Activated CD4-positive, alpha-beta T cell treated with anti-CD3 and anti-CD28 coated beads, Interleukin-2, amount 50 U/mL, for 16 hours (primary cell): ENCODE measurements around the gene ODAD4.
"Not testable (repeated sequence)": the region's sequence is repeated elsewhere in the genome, so short reads cannot be mapped to it uniquely, and the experiment has no call there.

ENCODE experiments used
- DNase-seq: peaks from one replicate; pipeline ENCODE4 v3.0.0-alpha.2; 2020

The ODAD4 gene

GRCh38 chr17:41914358-41914766 is 16.1 kb upstream of the ODAD4 start:
- no peak for DNase-seq

GRCh38 chr17:41915020-41915419 is 15.4 kb upstream of the ODAD4 start:
- no peak for DNase-seq

- no peak for DNase-seq
Measured at GRCh38 chr17:41915566-41915965, 14.9 kb upstream of the ODAD4 start.

DNA sequence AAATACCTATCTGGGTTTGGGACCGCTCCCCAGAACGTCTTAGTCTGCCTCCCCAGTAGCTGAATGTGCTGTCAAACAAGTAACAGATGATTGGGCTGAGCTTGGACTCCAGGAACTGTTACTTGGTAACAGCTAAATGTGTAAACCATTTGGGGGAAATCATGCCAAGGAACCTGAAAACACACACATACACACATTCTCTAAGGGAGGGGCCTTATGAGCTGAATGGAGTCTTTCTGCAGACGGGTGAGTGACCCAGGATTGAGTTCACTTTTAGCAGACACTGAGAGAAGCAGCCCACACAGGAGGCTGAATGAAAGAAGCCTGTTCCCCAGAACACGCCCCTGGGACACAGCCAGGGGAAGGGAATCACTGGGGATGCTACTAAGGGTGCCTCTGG is 13.2 kb upstream of the ODAD4 start:
- peak; percentile 16 for DNase-seq

- peak; percentile 28 for DNase-seq
Measured at GRCh38 chr17:41917679-41918313, 12.6 kb upstream of the ODAD4 start.

DNA sequence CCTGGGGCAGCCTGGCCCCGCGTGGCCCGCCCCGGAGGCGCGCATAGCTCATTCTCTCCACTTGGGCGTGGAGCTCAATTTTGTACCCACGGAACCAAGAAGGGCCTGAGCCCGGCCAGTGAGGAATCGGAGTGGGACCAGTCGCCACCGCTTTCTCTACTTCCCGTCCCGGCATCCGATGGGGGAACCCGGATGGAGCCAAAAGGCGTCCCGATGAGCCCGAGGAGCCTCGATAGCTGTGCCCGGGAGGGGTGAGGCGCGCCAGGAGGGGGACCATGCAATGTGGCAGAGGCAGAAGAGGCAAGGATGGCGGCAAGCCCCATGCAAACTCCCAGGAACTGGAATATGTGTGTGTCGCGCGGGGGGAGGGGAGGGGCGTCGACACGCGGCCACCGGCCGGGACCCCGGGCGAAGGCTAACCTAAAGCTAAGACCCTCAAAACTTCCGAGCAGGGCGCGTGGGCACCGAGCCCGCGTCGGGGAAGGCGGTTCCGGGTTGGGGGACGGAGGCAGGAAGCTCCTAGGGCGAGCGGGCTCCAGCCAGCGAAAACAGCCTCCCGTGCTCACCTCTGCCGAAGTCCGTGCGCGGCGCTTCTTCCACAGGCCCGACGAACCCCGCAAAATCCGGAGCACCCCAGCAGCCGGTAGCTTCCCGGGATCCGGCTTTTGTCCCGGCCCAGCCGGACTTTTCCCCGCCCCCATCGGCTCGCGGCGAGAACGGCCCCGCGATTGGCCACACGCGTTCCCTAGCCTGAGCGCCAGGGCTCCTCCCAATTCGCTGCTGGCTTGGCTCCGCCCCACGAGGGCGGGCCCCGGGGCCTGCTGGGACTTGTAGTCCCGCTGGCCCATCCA is 11.9 kb upstream of the ODAD4 start, which contains the start of gene ACLY:
ACLY (minus strand) TSS at position 638 of the 851 bp plus-strand sequence. CDS start 5,078 bp downstream, outside the sequence.
- peak; percentile 98 for DNase-seq

DNA sequence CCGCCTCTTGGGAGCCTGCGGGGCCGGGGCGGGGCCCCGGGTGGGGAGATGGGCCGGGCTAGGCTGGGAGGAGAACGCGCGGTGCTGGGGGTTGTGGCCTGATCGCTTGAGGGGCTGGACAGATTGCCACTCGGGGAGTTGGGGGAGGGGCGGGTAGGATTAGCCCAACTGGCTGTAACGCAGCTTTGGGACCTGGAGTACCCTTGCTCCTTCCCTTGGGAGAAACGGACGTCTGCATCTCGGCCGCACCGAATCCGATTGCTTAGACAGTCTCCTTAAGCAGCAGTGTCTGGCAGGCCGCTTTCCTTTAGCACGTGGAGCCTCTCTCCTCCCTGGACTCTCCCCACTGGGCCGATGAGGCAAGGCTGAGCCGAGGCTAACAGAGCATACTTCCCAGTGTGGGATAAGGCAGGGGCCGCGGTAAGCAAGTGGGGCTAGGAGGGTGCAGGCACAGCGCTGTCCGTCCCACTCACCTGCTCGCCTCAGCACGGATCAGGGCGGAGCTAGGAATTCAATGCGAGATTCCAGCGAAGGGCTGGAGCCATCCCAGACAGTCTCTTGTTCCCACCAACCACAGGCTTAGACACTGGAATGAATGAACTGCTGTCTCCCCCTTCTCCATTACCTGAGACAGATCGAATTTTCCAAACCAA is 11.1 kb upstream of the ODAD4 start:
- DNase-seq: no peak

GRCh38 chr17:41919840-41920579 is 10.4 kb upstream of the ODAD4 start:
- DNase-seq: no peak

- DNase-seq: no peak
Measured at GRCh38 chr17:41920580-41920955, 9.8 kb upstream of the ODAD4 start.

DNA sequence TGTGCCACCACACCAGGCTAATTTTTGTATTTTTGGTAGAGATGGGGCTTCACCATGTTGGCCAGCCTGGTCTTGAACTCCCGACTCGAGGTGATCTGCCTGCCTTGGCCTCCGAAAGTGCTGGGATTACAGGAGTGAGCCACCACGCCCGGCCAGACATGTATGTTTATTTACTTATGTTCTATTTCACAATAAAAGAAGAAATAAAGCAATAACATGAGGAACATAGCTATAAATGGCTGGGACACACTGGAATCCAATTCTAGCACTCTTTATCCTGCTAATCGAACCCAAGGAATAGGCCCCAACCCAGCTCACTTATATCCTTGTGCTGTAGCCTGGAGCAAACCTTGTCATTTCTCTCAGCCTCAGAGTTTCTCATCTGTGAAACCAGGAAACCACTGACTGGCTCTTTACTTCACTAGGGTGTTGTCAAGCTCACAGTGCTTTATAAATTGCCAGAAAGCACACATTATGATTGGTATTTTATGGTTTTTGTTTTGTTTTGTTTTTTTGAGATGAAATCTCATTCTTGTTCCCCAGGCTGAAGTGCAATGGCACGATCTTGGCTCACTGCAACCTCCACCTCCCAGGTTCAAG is 4.3 kb upstream of the ODAD4 start:
- DNase-seq: no peak

GRCh38 chr17:41928693-41929251 is 1.6 kb upstream of the ODAD4 start:
- DNase-seq: no peak

DNA sequence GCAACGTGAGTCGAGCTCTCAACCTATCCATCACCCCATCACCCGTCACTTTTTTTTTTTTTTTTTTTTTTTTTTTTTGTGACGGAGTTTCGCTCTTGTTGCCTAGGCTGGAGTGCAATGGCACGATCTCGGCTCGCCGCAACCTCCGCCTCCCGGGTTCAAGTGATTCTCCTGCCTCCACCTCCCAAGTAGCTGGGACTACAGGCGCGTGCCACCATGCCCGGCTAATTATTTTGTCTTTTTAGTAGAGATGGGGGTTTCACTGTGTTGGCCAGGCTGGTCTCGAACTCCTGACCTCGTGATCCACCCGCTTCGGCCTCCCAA is 378 bp downstream of the ODAD4 start:
- not testable (repeated sequence) for DNase-seq

- DNase-seq: not testable (repeated sequence)
Measured at GRCh38 chr17:41931715-41932114, 1.3 kb downstream of the ODAD4 start.

GRCh38 chr17:41932816-41933389 is 2.5 kb downstream of the ODAD4 start:
- DNase-seq: peak; percentile 25

DNA sequence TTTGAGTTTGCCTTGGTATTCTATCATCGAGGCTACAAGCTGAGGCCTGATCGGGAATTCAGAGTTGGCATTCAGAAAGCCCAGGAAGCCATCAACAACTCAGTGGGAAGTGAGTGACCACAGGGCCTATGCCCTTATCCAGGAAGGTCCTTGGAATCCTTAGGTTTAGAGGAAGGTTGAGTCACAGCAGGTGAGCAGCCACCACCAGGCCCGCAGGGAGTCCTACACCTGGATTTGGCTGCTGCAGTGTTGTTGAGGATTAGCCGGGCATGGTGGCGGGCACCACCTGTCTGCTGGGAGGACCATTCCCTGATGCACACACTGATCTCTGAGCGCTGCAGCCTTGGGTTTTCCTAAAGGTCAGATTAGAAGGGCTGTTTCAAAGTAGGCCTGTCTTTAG is 5.2 kb downstream of the ODAD4 start:
- DNase-seq: no peak

GRCh38 chr17:41937970-41938954 is 7.8 kb downstream of the ODAD4 start:
- DNase-seq: no peak

- no peak for DNase-seq
Measured at GRCh38 chr17:41939044-41939692, 8.8 kb downstream of the ODAD4 start.

- no peak for DNase-seq
Measured at GRCh38 chr17:41939693-41940090, 9.3 kb downstream of the ODAD4 start.

DNA sequence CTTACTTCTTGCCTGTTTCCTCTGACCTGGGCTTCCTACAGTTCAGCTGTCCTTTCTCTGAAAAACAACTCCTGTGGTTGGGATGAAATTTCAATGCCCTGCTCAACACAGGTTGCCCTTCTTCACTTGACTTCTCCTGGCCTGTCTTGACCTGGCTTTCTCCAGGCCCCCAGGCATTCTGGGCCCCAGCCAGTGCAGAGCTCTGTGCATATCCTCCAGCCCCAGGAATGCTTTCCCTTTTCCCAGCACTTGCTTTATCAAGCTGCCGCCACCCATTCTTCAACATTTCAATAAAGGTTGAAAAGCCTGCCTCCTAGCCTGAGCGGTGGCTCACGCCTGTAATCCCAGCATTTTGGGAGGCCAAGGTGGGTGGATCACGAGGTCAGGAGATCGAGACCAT is 10.8 kb downstream of the ODAD4 start:
- DNase-seq: no peak
